HepG2 (cell line): Measurements from ENCODE around the gene FBXW8. TPM values are rescaled to one million over a fixed set of nuclear protein-coding genes. Genes with fewer than 3 reads are reported as not detected.
A peak's percentile ranks its signal among the peaks of the same experiment; 100 is the strongest.

Source experiments
- ATAC-seq: fragments of 200-7000 bp; cut with Tn5 transposase; 3 replicates; pipeline ENCODE4 v1.9.1; 2020; ENCODE audit warnings: mild to moderate bottlenecking, moderate library complexity
- BruUV-seq: library from RNA; stranded (reverse); fragments of 400-500 nt; replicated peaks from 2 replicates; lab custom pipeline; 2021; lab: Mats Ljungman, UMichigan
- CTCF ChIA-PET: fragments of 300-600 bp; formaldehyde crosslinking; extraction: SDS; loops from one replicate; lab custom pipeline; 2021; ENCODE audit warnings: low total read pairs, inconsistent platforms, low intra/inter-chr PET ratio; lab: Yijun Ruan, JAX
- POLR2A ChIA-PET: fragments of 350-600 bp; sonication (Branson Sonifier 250); formaldehyde crosslinking; loops from one replicate; lab custom pipeline; 2020; ENCODE audit warnings: antibody characterized with exemption, inconsistent platforms; lab: Yijun Ruan, JAX
- DNase-seq: peaks from one replicate; pipeline ENCODE4 v3.0.0-alpha.2; 2015; ENCODE audit warnings: low spot score
- FAIRE-seq: peaks from 3 replicates; lab custom pipeline; 2011; peaks lifted over from hg19 to GRCh38; lab: Jason Lieb, UNC
- H2AFZ ChIP-seq: one replicate; pipeline ENCODE4 v1.6.1; 2011; ENCODE audit warnings: low read length, inconsistent platforms
- H3K27ac ChIP-seq: fragments of 300-600 bp; 3 replicates; pipeline ENCODE4 v1.8.0; 2011; ENCODE audit warnings: mixed run types, mild to moderate bottlenecking, mixed read lengths, low read length, inconsistent platforms; ENCODE audit not compliant: insufficient read depth; ENCODE audit errors: extremely low read length
- H3K27me3 ChIP-seq, 2 experiments: fragments of 200-600 bp in 1 of 2; 2 replicates in 1 of 2; 3 replicates in 1 of 2; pipeline versions ENCODE4 v1.6.0 to v1.8.0; 2011; ENCODE audit warnings: low read length in 2 of 2, mild to moderate bottlenecking in 2 of 2, moderate library complexity in 2 of 2, inconsistent platforms in 1 of 2; ENCODE audit not compliant: insufficient read depth in 2 of 2, control insufficient read depth in 1 of 2
- H3K36me3 ChIP-seq, 2 experiments: fragments of 200-600 bp in 1 of 2; replicated peaks in 1 of 2; 2 replicates in 1 of 2; 3 replicates in 1 of 2; pipeline versions ENCODE4 v1.5.1 to v1.8.0; 2011; ENCODE audit warnings: low read length in 2 of 2, inconsistent platforms in 1 of 2; ENCODE audit not compliant: insufficient read depth in 2 of 2, control insufficient read depth in 1 of 2
- H3K4me1 ChIP-seq: 2 replicates; pipeline ENCODE4 v1.5.1; 2012; ENCODE audit warnings: low read length, inconsistent platforms; ENCODE audit not compliant: insufficient read depth
- H3K4me2 ChIP-seq: 2 replicates; pipeline ENCODE4 v1.6.0; 2011; ENCODE audit warnings: low read depth, low read length, inconsistent platforms
- H3K4me3 ChIP-seq, 3 experiments: fragments of 200-600 bp in 1 of 3; sonication (generic), shearing (Covaris generic) in 1 of 3; replicated peaks in 1 of 3; 2 replicates each; pipeline ENCODE4 v1.5.1; 2011 to 2016; ENCODE audit warnings: low read length in 3 of 3, inconsistent platforms in 2 of 3, low read depth in 2 of 3, mild to moderate bottlenecking in 2 of 3, control low read depth in 1 of 3, mixed read lengths in 1 of 3; ENCODE audit not compliant: insufficient read depth in 1 of 3
- H3K79me2 ChIP-seq: one replicate; pipeline ENCODE4 v1.6.1; 2011; ENCODE audit warnings: low read length, inconsistent platforms; ENCODE audit not compliant: insufficient read depth
- H3K9ac ChIP-seq: 2 replicates; pipeline ENCODE4 v1.6.0; 2011; ENCODE audit warnings: mild to moderate bottlenecking, low read depth, low read length, inconsistent platforms; ENCODE audit not compliant: insufficient read depth
- H3K9me3 ChIP-seq: 2 replicates; pipeline ENCODE4 v1.5.1; 2012; ENCODE audit warnings: mild to moderate bottlenecking, low read length
- H4K20me1 ChIP-seq: 2 replicates; pipeline ENCODE4 v1.6.0; 2011; ENCODE audit warnings: inconsistent platforms, mild to moderate bottlenecking, low read length, moderate library complexity; ENCODE audit not compliant: insufficient read depth
- ARNT ChIP-seq: fragments of 450-650 bp; IDR thresholded peaks from 2 replicates; pipeline ENCODE4 v1.6.1; 2017
- EED ChIP-seq: sonication (generic); formaldehyde crosslinking; IDR thresholded peaks from 2 replicates; pipeline ENCODE4 v1.5.0; 2020; ENCODE audit warnings: mild to moderate bottlenecking, missing genetic modification reagents
- FOXA1 ChIP-seq, 2 experiments: fragments of 450-650 bp in 1 of 2; sonication (generic) in 1 of 2; formaldehyde crosslinking in 1 of 2; IDR thresholded peaks; 2 replicates each; pipeline versions ENCODE4 v1.4.0 to v1.6.1; 2016 to 2020; ENCODE audit warnings: missing genetic modification reagents in 1 of 2
- KLF15 ChIP-seq: sonication (generic); formaldehyde crosslinking; IDR thresholded peaks from 2 replicates; pipeline ENCODE4 v1.8.1; 2023; ENCODE audit warnings: borderline replicate concordance, mild to moderate bottlenecking, inconsistent platforms, missing genetic modification reagents, mixed read lengths
- RAD21 ChIP-seq: fragments of 450-650 bp; formaldehyde crosslinking; IDR thresholded peaks from 2 replicates; pipeline ENCODE4 v1.5.0; 2020; ENCODE audit warnings: mild to moderate bottlenecking
- XRCC5 ChIP-seq: fragments of 200-400 bp; formaldehyde crosslinking; optimal IDR thresholded peaks from 2 replicates; pipeline ENCODE3; 2017; ENCODE audit warnings: mild to moderate bottlenecking, low read length
- ZBTB1 ChIP-seq: sonication (generic); formaldehyde crosslinking; IDR thresholded peaks from 2 replicates; pipeline ENCODE4 v1.4.0; 2020; ENCODE audit warnings: missing genetic modification reagents, borderline replicate concordance
- ZNF10 ChIP-seq: sonication (generic); formaldehyde crosslinking; IDR thresholded peaks from 2 replicates; pipeline ENCODE4 v1.4.0; 2020; ENCODE audit warnings: mild to moderate bottlenecking, low read depth, missing genetic modification reagents, borderline replicate concordance
- ZNF24 ChIP-seq: fragments of 450-650 bp; IDR thresholded peaks from 2 replicates; pipeline ENCODE4 v1.6.1; 2017; ENCODE audit warnings: antibody characterized with exemption, mild to moderate bottlenecking
- ZNF441 ChIP-seq: sonication (generic); formaldehyde crosslinking; IDR thresholded peaks from 2 replicates; pipeline ENCODE4 v1.7.0; 2021; ENCODE audit warnings: missing genetic modification reagents, borderline replicate concordance
- ZNF619 ChIP-seq: sonication (generic); formaldehyde crosslinking; IDR thresholded peaks from 2 replicates; pipeline ENCODE4 v1.4.0; 2020; ENCODE audit warnings: mild to moderate bottlenecking, missing genetic modification reagents
- ZSCAN25 ChIP-seq: sonication (generic); formaldehyde crosslinking; IDR thresholded peaks from 2 replicates; pipeline ENCODE4 v1.8.0; 2022; ENCODE audit warnings: mild to moderate bottlenecking, missing genetic modification reagents
- WGBS: methylation state at CpG from one replicate; pipeline ENCODE4 v1.1.6; 2017; ENCODE audit warnings: low lambda C conversion rate; 5-methylcytosine and 5-hydroxymethylcytosine counted together
- in situ Hi-C: cut with HindIII; loops from 2 replicates; pipeline ENCODE4 v1.10.0; 2017; ENCODE audit warnings: low pct_unique_long_range_greater_than_20kb; ENCODE audit not compliant: extremely low pct_ligation_motif_present
- intact Hi-C: fragments of 100-400 bp; cut with micrococcal nuclease; formaldehyde crosslinking; loops from one replicate; pipeline ENCODE4 v1.10.0; 2022; ENCODE audit not compliant: unreplicated experiment
- polyA plus RNA-seq, 8 experiments: library from polyadenylated mRNA; depleted of rRNA in 3 of 8; stranded (reverse) in 7 of 8; unstranded in 1 of 8; fragments of >200 nt; fragmentation: Illumina TruSeq in 4 of 8; extraction: Trizol in 4 of 8; gene quantifications; 2 replicates each; pipeline versions ENCODE4 v1.2.1 to v1.2.3, GENCODE V29; 2011 to 2016; ENCODE audit warnings: low read depth in 4 of 8, missing spikeins in 1 of 8, mixed read lengths in 1 of 8; ENCODE audit not compliant: insufficient read depth in 1 of 8
- total RNA-seq, 5 experiments: library from RNA; depleted of rRNA; stranded (reverse); fragments of >200 nt; fragmentation: Illumina TruSeq; extraction: Trizol; gene quantifications; 2 replicates each; pipeline ENCODE4 v1.2.3, GENCODE V29; 2016; ENCODE audit warnings: low read depth in 1 of 5
- TF ChIP-seq, protein P1 (sequence below): sonication (generic); formaldehyde crosslinking; IDR thresholded peaks from 2 replicates; pipeline ENCODE4 v1.4.0; 2020; ENCODE audit warnings: missing genetic modification reagents, borderline replicate concordance
- TF ChIP-seq, protein P2 (sequence below): sonication (generic); formaldehyde crosslinking; IDR thresholded peaks from 2 replicates; pipeline ENCODE4 v1.4.0; 2020; ENCODE audit warnings: missing genetic modification reagents
- TF ChIP-seq, protein P3 (sequence below), 2 experiments: fragments of 450-650 bp in 1 of 2; sonication (generic) in 1 of 2; formaldehyde crosslinking; IDR thresholded peaks; 2 replicates each; pipeline versions ENCODE4 v1.5.0 to v1.8.0; 2020 to 2022; ENCODE audit warnings: mild to moderate bottlenecking in 1 of 2, missing genetic modification reagents in 1 of 2
- TF ChIP-seq, protein P4 (sequence below): sonication (generic); formaldehyde crosslinking; IDR thresholded peaks from 2 replicates; pipeline ENCODE4 v1.4.0; 2020; ENCODE audit warnings: mild to moderate bottlenecking, missing genetic modification reagents

Gene FBXW8
- total and polyA plus RNA-seq, 2 of the 13 experiments (the other 11 are each of a cell fraction or from before 2014, with no cell fraction given): 5.1 to 5.9 TPM

DNA sequence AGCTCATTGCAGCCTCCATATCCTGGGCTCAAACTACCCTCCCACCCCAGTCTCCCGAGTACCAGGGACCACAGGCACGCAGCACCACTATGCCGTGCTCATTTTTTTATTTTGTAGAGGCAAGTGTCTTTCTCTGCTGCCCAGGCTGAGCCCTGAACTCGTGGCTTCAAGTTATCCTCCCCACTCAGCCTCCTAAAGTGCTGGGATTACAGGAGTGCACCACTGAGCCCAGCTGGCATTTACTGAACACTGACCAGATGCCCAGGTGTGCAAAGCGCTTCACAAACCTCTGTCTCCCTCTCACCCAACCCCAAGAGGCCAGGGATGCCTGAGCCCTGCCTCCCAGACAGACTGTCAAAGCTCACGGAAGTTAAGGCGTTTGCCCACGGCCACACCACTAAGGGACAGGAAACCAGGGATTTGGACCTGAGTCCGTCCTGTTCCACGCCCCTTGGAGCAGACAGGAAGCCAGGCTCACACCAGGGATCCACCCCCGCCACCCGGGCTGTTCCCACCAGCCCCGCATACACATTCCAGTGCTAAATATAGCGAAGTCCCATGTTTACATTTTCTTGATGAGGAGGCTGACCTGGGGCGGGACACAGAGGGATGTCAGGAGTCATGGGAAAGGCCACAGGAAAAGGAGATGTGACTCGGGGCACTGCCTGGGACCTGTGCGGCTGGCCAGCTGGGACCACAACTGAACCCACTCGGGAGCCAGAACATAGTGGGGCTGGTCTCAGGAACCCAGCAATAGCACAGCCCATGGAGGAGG is 137.2 kb downstream of the FBXW8 start:
- ATAC-seq (peak; percentile 65), DNase-seq (peak; percentile 92), FAIRE-seq (peak; percentile 83)
- Histone ChIP-seq H3K36me3 (peaks cover 9 to 33% of the 10 kb centered on the region in 2 experiments), H3K9ac (no peak overlapping the region), H3K27me3 (no peaks in the 10 kb centered on the region), H3K79me2 (no peaks in the 10 kb centered on the region), H3K9me3 (no peaks in the 10 kb centered on the region), H3K4me1 (peaks cover 78% of the 10 kb centered on the region), H2AFZ (no peak overlapping the region), H3K4me3 (peak overlapping the region in 1 of 3 experiments; percentile 41; a peak in 1 of 6 replicates), H4K20me1 (no peaks in the 10 kb centered on the region), H3K4me2 (peak overlapping the region; percentile 46), H3K27ac (peak overlapping the region; percentile 99)
- intact Hi-C loops (loop anchor here (2.0 kb wide), 2 partner anchors 19 to 43 kb away; no protein-coding TSS in a partner anchor), in situ Hi-C loops (loop anchor here (5.0 kb wide), 1 partner anchor 49 kb away; the partner anchor contains the start of gene TESC)
- no TSS peak for BruUV-seq
- ChIA-PET CTCF (no interaction called here), POLR2A (interaction anchor here (0.6 to 1.0 kb wide), 2 partner anchors 11 to 351 kb away, joined by 3 read pairs; no protein-coding TSS in a partner anchor)
- WGBS: 37% methylated on average over 14 of the region's 18 CpGs
- TF ChIP-seq XRCC5 (peak; percentile 21), ZSCAN25 (CRISPR knock-in tag) (no peak), ZBTB1 (CRISPR knock-in tag) (peak; percentile 95), ZNF619 (peak; percentile 53; the same call in 1 of the 2 replicates), KLF15 (CRISPR knock-in tag) (no peak), ZNF24 (no peak), RAD21 (CRISPR knock-in tag) (0 out of 2 replicates have a peak, but pooled peaks have one; percentile 13), EED (no peak), ARNT (no peak), ZNF441 (CRISPR knock-in tag) (peak; percentile 93), FOXA1 (IDR thresholded peaks at IDR 0.05) (no peak), FOXA1 (CRISPR knock-in tag; IDR thresholded peaks at IDR 0.05) (peak; percentile 94), ZNF10 (CRISPR knock-in tag) (no peak)
- TF ChIP-seq, protein P1, sequence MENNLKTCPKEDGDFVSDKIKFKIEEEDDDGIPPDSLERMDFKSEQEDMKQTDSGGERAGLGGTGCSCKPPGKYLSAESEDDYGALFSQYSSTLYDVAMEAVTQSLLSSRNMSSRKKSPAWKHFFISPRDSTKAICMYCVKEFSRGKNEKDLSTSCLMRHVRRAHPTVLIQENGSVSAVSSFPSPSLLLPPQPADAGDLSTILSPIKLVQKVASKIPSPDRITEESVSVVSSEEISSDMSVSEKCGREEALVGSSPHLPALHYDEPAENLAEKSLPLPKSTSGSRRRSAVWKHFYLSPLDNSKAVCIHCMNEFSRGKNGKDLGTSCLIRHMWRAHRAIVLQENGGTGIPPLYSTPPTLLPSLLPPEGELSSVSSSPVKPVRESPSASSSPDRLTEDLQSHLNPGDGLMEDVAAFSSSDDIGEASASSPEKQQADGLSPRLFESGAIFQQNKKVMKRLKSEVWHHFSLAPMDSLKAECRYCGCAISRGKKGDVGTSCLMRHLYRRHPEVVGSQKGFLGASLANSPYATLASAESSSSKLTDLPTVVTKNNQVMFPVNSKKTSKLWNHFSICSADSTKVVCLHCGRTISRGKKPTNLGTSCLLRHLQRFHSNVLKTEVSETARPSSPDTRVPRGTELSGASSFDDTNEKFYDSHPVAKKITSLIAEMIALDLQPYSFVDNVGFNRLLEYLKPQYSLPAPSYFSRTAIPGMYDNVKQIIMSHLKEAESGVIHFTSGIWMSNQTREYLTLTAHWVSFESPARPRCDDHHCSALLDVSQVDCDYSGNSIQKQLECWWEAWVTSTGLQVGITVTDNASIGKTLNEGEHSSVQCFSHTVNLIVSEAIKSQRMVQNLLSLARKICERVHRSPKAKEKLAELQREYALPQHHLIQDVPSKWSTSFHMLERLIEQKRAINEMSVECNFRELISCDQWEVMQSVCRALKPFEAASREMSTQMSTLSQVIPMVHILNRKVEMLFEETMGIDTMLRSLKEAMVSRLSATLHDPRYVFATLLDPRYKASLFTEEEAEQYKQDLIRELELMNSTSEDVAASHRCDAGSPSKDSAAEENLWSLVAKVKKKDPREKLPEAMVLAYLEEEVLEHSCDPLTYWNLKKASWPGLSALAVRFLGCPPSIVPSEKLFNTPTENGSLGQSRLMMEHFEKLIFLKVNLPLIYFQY (CRISPR knock-in tag): no peak
- TF ChIP-seq, protein P2, sequence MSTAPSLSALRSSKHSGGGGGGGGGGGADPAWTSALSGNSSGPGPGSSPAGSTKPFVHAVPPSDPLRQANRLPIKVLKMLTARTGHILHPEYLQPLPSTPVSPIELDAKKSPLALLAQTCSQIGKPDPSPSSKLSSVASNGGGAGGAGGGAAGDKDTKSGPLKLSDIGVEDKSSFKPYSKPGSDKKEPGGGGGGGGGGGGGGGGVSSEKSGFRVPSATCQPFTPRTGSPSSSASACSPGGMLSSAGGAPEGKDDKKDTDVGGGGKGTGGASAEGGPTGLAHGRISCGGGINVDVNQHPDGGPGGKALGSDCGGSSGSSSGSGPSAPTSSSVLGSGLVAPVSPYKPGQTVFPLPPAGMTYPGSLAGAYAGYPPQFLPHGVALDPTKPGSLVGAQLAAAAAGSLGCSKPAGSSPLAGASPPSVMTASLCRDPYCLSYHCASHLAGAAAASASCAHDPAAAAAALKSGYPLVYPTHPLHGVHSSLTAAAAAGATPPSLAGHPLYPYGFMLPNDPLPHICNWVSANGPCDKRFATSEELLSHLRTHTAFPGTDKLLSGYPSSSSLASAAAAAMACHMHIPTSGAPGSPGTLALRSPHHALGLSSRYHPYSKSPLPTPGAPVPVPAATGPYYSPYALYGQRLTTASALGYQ (CRISPR knock-in tag): peak; percentile 62; the same call in 1 of the 2 replicates
- TF ChIP-seq, protein P3, sequence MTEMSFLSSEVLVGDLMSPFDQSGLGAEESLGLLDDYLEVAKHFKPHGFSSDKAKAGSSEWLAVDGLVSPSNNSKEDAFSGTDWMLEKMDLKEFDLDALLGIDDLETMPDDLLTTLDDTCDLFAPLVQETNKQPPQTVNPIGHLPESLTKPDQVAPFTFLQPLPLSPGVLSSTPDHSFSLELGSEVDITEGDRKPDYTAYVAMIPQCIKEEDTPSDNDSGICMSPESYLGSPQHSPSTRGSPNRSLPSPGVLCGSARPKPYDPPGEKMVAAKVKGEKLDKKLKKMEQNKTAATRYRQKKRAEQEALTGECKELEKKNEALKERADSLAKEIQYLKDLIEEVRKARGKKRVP (CRISPR knock-in tag; IDR thresholded peaks at IDR 0.05): no peak
- TF ChIP-seq, protein P4, sequence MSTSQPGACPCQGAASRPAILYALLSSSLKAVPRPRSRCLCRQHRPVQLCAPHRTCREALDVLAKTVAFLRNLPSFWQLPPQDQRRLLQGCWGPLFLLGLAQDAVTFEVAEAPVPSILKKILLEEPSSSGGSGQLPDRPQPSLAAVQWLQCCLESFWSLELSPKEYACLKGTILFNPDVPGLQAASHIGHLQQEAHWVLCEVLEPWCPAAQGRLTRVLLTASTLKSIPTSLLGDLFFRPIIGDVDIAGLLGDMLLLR (CRISPR knock-in tag): no peak
